ENCODE measurements around the gene ZDHHC16. TPM values are rescaled to one million over a fixed set of nuclear protein-coding genes. Genes with fewer than 3 reads are reported as not detected.

Gene ZDHHC16
- total RNA-seq, 1 experiment from 2014 or later, result 43.5 TPM

GRCh38 chr10:97506199-97506991, 60.4 kb downstream of the ZDHHC16 start:
- Histone ChIP-seq H3K4me1 (no peaks in the 10 kb centered on the region), H3K9me3 (no peaks in the 10 kb centered on the region), H3K27me3 (replicated peaks; ENCODE audit: control insufficient read depth, insufficient read depth, low read length) (no peaks in the 10 kb centered on the region), H3K4me3 (ENCODE audit: low read depth, low read length) (no peak overlapping the region), H3K36me3 (ENCODE audit: control insufficient read depth, insufficient read depth, low read length) (no peaks in the 10 kb centered on the region)
- H3K27ac Mint-ChIP-seq (ENCODE audit: unreplicated experiment), result no peak overlapping the region
- ChIA-PET POLR2A (no interaction called here), CTCF (no interaction called here)
- TF ChIP-seq CTCF (IDR thresholded peaks at IDR 0.05; ENCODE audit: insufficient read depth in 1 of 2, low read depth in 1 of 2, low read length in 1 of 2, severe bottlenecking in 1 of 2, unreplicated experiment in 1 of 2), result no peak
- no TSS peak for BruUV-seq (replicated peaks)
- intact Hi-C loops (cut with micrococcal nuclease; ENCODE audit: unreplicated experiment), result no loop called here
- DNase-seq, result no peak
- no peak overlapping the region for H3K4me3 Mint-ChIP-seq (ENCODE audit: unreplicated experiment)
- H3K36me3 Mint-ChIP-seq (ENCODE audit: insufficient read depth, unreplicated experiment), result no peaks in the 10 kb centered on the region
- no peaks in the 10 kb centered on the region for H3K4me1 Mint-ChIP-seq (ENCODE audit: low read depth, unreplicated experiment)
- no peaks in the 10 kb centered on the region for H3K27me3 Mint-ChIP-seq (ENCODE audit: insufficient read depth, unreplicated experiment)
- no peaks in the 10 kb centered on the region for H3K9me3 Mint-ChIP-seq (ENCODE audit: unreplicated experiment)

Other genes starting within 250 kb of the ZDHHC16 start
- gene ARHGAP19, start 153.5 kb upstream of the ZDHHC16 start, total RNA-seq (2022), result 13.9 and 15.9 TPM in 2 replicates
- gene FRAT1, start 126.9 kb upstream of the ZDHHC16 start, total RNA-seq (2022), result 2.3 and 2.9 TPM in 2 replicates
- 16.6 and 18.8 TPM in 2 replicates for gene FRAT2, start 111.4 kb upstream of the ZDHHC16 start, total RNA-seq (2022)
- 69.3 and 70.5 TPM in 2 replicates for gene RRP12, start 44.8 kb upstream of the ZDHHC16 start, total RNA-seq (2022)
- 412 and 462 TPM in 2 replicates for gene PGAM1, start 20.0 kb upstream of the ZDHHC16 start, total RNA-seq (2022)
- 77.5 and 84.7 TPM in 2 replicates for gene EXOSC1, start 169 bp upstream of the ZDHHC16 start, total RNA-seq (2022)
- 105 and 112 TPM in 2 replicates for gene MMS19, start 52.2 kb downstream of the ZDHHC16 start, total RNA-seq (2022)
- gene UBTD1, start 52.7 kb downstream of the ZDHHC16 start, total RNA-seq (2022), result 11.4 and 11.7 TPM in 2 replicates
- 0.23 TPM in 1 of 2 replicates, not detected in the other for gene ANKRD2, start 126.6 kb downstream of the ZDHHC16 start, total RNA-seq (2022)
- 0.50 and 0.67 TPM in 2 replicates for gene HOGA1, start 138.2 kb downstream of the ZDHHC16 start, total RNA-seq (2022)
- not detected in 2 replicates for gene C10orf62, start 143.5 kb downstream of the ZDHHC16 start, total RNA-seq (2022)
- 9.7 and 12.6 TPM in 2 replicates for gene MORN4, start 187.3 kb downstream of the ZDHHC16 start, total RNA-seq (2022)
- gene PI4K2A, start 194.5 kb downstream of the ZDHHC16 start, total RNA-seq (2022), result 26.1 and 27.3 TPM in 2 replicates
- gene AVPI1, start 241.1 kb downstream of the ZDHHC16 start, total RNA-seq (2022), result 16.1 and 17.1 TPM in 2 replicates

Measured in Caco-2 (cell line).